Adipose tissue (tissue), 3 donors: Measurements from ENCODE around the gene IL1R2. TPM values are rescaled to one million over a fixed set of nuclear protein-coding genes. Genes with fewer than 3 reads are reported as not detected.

ENCODE experiments used
- H3K27ac ChIP-seq: one replicate; pipeline ENCODE4 v1.5.1; 2013; ENCODE audit warnings: low read depth, low read length
- WGBS, 3 donors: extraction: QIAGEN DNeasy Blood & Tissue Kit; methylation state at CpG; one replicate each; pipeline ENCODE4 v1.1.7; 2013; 5-methylcytosine and 5-hydroxymethylcytosine counted together
- polyA plus RNA-seq, 3 donors: library from polyadenylated mRNA; stranded (reverse); fragments of 200-250 nt; gene quantifications; one replicate each; pipeline ENCODE4 v1.2.3, GENCODE V29; 2013
- donor health status: healthy with polysubstance abuse.
- donor health status: Bipolar disorder and iron deficiency.
- donor health status: healthy.

IL1R2 gene
- polyA plus RNA-seq, 3 donors, result 6.9 to 42.7 (median 31.5) TPM

GRCh38 chr2:101971836-101972235 is 19.9 kb upstream of the IL1R2 start:
- H3K27ac ChIP-seq, result no peak overlapping the region

- H3K27ac ChIP-seq, result no peak overlapping the region
- 51 to 75% (median 52%) methylated on average over 7 of the region's 7 CpGs for WGBS, 3 donors
Observed at GRCh38 chr2:101972621-101973434, 18.9 kb upstream of the IL1R2 start.

GRCh38 chr2:101974663-101975062 is 17.1 kb upstream of the IL1R2 start:
- WGBS, 3 donors, result 48 to 62% (median 56%) methylated on average over 8 of the region's 8 CpGs
- no peak overlapping the region for H3K27ac ChIP-seq

DNA sequence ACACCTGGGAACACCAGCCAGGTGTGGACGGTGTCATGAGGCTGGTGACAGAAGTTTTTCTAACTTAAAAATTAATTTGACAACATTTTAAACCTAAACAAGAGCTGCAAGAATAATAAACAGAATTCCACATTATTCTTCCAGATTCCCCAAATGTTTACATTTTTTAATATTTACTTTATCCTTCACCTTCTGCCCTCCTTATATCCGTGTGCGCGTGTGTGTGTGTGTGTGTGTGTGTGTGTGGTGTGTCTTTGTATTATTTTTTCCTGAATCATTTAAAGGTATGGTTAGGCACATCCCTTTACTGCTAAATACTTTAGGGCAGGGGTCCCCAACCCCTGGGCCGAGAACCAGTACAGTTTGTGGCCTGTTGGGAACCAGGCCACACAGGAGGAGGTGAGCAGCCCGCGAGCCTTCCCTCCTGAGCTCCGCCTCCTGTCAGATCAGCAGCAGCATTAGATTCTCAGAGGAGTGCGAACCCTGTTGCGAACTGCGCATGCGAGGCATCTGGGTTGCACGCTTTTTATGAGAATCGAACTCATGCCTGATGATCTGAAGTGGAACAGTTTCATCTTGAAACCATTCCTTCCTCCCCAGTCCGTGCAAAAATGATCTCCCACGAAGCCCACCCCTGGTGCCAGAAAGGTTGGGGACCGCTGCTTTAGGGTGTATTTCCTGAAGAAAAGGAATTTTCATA is 16.4 kb upstream of the IL1R2 start:
- no peak overlapping the region for H3K27ac ChIP-seq
- 79 to 86% (median 84%) methylated on average over 17 of the region's 17 CpGs for WGBS, 3 donors

- WGBS, 3 donors, result 40 to 54% (median 42%) methylated on average over 1 of the region's 1 CpG
Observed at GRCh38 chr2:101976891-101977290, 14.9 kb upstream of the IL1R2 start.

DNA sequence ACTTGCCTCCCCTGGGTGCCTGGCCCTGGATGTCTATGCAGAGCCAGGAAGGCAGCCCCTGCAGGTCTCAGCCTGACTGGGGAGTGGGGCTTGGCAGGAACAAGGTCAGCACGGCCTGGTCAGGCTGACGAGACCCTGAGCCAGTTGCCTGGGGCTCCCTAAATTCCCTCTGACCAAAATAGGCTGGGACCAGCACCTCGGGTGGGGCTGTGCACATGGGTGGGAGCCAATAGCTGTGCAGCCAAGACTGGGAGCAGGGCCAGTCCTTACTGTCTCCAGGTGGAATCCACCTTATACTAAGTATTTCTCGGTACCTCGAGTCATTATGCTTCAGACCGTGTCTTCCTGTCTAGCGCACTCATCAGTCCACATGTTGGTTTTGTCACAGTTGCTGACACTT is 11.4 kb upstream of the IL1R2 start:
- 85 to 92% (median 87%) methylated on average over 7 of the region's 7 CpGs for WGBS, 3 donors
- H3K27ac ChIP-seq, result no peak overlapping the region

More at GRCh38 chr2:101976891-101977290, 14.9 kb upstream of the IL1R2 start:
- H3K27ac ChIP-seq, result no peak overlapping the region

GRCh38 chr2:101981066-101981465 is 10.7 kb upstream of the IL1R2 start:
- 65 to 82% (median 74%) methylated on average over 5 of the region's 5 CpGs for WGBS, 3 donors
- no peak overlapping the region for H3K27ac ChIP-seq

- H3K27ac ChIP-seq, result no peak overlapping the region
- 77 to 85% (median 79%) methylated on average over 4 of the region's 4 CpGs for WGBS, 3 donors
Observed at GRCh38 chr2:101981504-101981903, 10.3 kb upstream of the IL1R2 start.

DNA sequence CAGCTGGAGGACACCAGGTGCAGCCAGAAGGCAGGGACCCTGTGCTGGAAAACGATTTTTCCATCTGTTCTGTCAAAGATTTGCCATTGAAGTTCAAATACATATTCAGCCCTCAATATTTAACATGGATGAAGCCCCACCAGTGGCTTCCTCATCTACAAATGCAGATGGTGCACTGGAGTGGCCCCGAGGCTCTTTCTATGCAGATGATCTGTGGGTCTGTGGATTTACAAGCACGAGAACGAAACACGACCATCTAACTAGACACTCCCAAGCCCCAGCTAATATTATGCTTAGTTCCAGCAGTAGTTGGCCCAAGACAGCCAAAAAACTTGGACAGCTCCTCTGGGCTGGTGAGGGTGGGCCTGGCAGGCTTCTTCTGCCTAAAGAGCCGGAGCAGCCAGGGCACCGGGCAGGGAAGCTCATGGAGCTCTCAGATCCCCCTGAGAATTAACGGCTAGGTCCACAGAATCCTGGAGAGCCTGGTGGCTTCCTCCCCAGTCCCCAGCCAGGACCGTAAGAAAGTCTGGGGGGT is 9.2 kb upstream of the IL1R2 start:
- 84 to 87% (median 86%) methylated on average over 9 of the region's 9 CpGs for WGBS, 3 donors
- no peak overlapping the region for H3K27ac ChIP-seq

DNA sequence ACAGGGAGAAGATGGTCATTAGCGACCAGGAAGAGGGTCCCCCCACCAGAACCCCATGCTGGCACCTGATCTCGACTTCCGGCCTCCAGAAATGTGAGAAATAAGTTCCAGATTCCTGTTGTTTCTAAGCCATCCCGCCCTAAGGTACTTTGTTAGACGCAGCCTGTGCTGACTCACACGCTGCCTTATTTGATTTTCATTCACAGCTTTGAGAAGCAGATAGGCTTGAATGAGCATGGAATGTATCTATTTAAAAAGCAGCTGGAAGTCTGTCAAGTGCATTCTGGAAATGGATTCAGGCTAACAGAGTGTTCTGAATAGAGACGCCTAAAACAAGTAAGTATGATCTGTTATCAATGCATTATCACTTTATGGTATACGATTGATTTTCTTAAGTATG is 8.3 kb upstream of the IL1R2 start:
- no peak overlapping the region for H3K27ac ChIP-seq
- 62 to 78% (median 76%) methylated on average over 8 of the region's 8 CpGs for WGBS, 3 donors

- WGBS, 3 donors, result 67 to 82% (median 74%) methylated on average over 2 of the region's 2 CpGs
- no peak overlapping the region for H3K27ac ChIP-seq
Observed at GRCh38 chr2:101983928-101984327, 7.8 kb upstream of the IL1R2 start.

DNA sequence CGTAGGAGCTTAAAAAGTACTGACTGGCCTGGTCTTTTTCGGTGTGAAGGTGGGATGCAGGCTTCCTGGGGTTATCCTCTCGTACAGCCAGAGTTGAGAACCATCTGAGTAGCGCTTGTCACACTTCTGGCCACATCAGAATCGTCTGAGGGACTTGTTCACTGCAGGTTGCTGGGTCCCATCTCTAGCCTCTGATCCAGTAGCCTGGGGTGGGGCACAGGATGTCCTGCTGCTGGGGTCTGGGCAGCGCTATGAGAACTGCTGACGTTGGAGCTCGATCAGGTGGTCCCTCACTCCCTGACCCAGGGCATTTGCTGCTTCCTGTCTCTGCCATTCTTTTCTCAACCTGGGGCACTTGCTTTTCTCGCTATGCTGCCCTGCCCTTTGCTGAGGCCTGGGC is 7.1 kb upstream of the IL1R2 start:
- no peak overlapping the region for H3K27ac ChIP-seq
- WGBS, 3 donors, result 78 to 90% (median 84%) methylated on average over 9 of the region's 9 CpGs

- WGBS, 3 donors, result 88 to 92% (median 91%) methylated on average over 7 of the region's 7 CpGs
- H3K27ac ChIP-seq, result no peak overlapping the region
Observed at GRCh38 chr2:101985101-101985792, 6.5 kb upstream of the IL1R2 start.

- 88 to 93% (median 89%) methylated on average over 7 of the region's 7 CpGs for WGBS, 3 donors
- no peak overlapping the region for H3K27ac ChIP-seq
Observed at GRCh38 chr2:101985793-101986164, 6.0 kb upstream of the IL1R2 start.

GRCh38 chr2:101986376-101986775 is 5.4 kb upstream of the IL1R2 start:
- H3K27ac ChIP-seq, result no peak overlapping the region
- WGBS, 3 donors, result 80 to 95% (median 94%) methylated on average over 4 of the region's 4 CpGs

- 55 to 74% (median 72%) methylated on average over 9 of the region's 9 CpGs for WGBS, 3 donors
- H3K27ac ChIP-seq, result no peak overlapping the region
Observed at GRCh38 chr2:101986804-101987740, 4.7 kb upstream of the IL1R2 start.

DNA sequence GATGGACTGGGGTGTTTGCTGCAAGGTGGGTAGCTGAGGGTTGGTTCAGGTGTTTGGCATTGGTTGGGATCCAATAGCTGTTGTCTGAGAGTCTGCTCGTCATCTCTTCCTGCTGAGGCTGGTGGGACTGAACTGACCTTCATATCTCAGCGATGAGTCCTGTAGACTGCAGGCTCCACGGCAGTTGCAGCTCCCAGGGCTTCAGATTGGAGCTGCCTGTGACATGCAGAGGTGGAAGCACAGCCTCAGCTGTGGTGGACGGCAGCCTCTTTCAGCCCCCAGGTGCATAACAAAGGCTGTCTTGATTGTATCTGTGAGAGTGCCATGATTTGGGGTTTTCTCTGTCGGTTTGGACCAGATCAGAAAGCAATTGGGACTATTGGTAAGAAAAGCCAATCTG is 3.9 kb upstream of the IL1R2 start:
- WGBS, 3 donors, result 79 to 96% (median 93%) methylated on average over 5 of the region's 5 CpGs

DNA sequence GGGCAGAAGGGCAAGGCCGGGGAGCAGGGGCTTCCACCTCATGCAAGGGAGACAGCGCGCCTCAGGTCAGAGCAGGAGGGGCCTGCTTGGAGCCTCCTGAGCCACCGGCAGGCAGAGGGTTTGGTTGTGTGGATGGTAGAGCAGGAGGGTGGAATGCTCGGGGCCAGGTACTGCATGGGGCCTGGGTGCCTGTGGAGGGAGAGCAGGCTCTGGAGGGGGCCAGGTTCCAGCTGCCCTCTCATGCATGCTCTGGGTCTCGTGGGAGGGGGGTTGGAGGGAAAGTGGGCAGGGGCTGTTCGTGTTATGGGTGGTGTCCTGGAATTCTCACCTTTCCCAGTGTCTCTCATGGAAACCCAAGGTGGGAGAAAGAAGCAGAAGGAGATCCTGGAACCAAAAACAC is 3.2 kb upstream of the IL1R2 start:
- no peak overlapping the region for H3K27ac ChIP-seq
- WGBS, 3 donors, result 85 to 95% (median 91%) methylated on average over 7 of the region's 7 CpGs

More for the DNA sequence above, 3.9 kb upstream of the IL1R2 start:
- H3K27ac ChIP-seq, result no peak overlapping the region
